ENCODE measurements around the gene OBSL1. TPM values are rescaled to one million over a fixed set of nuclear protein-coding genes. Genes with fewer than 3 reads are reported as not detected.

The OBSL1 gene
- total RNA-seq, 4 donors from 2014 or later = 37.5 to 118 (median 51.6) TPM

DNA sequence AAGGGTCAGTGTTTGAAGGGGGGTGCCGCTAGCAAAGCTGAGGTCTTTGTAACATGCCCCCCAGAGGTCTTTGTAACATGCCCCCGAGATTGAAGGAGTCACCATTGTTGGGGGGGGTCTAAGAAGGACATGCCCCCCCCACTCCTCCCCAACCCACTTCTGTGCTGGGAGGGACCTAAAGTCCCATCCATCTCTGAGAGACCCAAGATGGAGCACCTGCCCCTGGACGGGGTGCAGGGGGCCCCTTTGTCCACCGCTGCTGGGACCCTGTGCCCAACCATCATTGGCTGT, 63.0 kb downstream of the OBSL1 start:
- no peak for TF ChIP-seq CTCF (IDR thresholded peaks at IDR 0.05; ENCODE audit: low read depth)

GRCh38 chr2:219507581-219508443, 63.5 kb downstream of the OBSL1 start:
- TF ChIP-seq CTCF (IDR thresholded peaks at IDR 0.05; ENCODE audit: low read depth) = no peak

DNA sequence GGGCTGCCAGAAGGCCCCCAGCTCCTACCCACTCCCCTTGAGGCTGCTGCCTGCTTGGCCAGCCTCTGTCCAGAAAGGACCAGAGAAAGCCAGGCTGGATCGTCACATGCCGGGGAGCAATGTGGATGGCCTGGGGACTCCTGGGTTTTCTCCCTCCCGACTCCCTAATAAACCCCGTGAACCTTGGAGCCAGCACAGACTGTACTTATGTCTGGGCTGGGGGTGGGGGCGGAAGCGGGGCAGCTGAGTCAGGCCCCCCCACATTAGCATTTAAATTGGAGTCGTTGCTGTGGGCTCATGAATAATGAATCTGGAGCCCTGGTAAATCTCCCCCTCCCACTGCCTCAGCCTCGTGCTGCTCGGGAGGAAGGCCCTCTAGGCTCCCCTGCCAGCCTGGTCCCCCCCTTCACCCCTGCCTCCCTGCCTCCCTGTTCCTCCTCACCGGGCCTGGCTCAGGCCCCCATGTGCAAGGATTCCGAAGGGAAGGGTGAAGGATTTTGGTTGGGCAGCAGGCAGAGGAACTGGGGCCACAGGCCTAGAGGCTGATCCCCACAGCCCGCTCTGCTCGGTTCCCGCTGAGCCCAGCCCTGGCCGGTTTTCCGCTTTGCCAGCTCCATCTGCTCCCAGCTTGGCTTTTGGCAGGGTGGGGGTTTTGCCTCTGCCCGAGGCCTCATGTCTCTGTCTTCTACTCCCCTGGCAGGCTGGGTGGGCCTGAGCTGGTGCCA, 64.4 kb downstream of the OBSL1 start:
- TF ChIP-seq CTCF (IDR thresholded peaks at IDR 0.05; ENCODE audit: low read depth) = no peak

DNA sequence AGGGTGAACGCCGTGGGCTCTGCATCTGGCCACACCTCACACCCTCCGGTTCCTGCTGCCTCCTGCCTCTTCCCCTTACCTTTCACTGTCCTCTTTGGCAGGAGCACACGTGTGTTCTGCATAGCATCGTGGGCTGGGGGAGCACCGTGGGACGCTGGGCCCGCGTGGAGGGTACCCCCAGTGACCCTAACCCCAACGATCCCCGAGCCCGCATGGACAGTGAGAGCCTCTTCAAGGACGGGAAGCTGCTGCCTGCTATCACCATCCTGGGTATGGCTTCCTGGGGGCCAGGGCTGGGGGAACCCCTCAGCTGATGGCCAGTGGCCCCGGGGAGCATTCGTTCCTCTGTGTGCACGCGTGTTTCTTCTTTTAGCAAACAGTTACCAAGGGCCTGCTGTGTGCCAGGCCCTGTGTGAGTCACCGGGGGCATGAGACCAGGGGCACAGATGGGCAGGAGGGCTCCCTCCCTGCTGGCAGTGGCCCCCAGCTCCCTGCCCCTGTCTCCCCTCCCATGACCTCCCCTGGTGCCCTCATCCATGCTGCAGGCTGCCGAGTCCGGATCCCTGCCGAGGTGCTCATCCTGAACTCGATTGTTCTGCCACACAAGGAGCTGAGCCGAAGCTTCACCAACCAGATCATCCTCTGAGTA, 65.1 kb downstream of the OBSL1 start:
- no peak for TF ChIP-seq CTCF (IDR thresholded peaks at IDR 0.05; ENCODE audit: low read depth)

GRCh38 chr2:219505585-219505984, 65.8 kb downstream of the OBSL1 start:
- TF ChIP-seq CTCF (IDR thresholded peaks at IDR 0.05; ENCODE audit: low read depth) = no peak

GRCh38 chr2:219502618-219503017, 68.7 kb downstream of the OBSL1 start:
- TF ChIP-seq CTCF (IDR thresholded peaks at IDR 0.05; ENCODE audit: low read depth) = no peak

DNA sequence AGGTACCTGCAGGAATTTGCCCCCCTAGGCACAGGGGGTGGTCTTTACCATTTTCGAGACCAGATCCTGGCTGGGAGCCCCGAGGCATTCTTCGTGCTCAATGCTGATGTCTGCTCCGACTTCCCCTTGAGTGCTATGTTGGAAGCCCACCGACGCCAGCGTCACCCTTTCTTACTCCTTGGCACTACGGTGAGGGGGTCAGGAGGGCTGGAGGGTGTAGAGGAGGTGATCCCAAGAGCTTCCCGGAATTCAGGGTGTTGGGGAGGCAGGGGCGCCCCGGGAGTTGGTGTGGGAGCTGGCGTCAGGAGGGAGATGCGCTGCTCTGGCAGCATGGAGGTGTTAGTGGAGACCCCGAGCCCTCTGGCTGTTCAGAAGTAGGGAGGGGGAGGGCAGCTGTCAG, 69.5 kb downstream of the OBSL1 start:
- no peak for TF ChIP-seq CTCF (IDR thresholded peaks at IDR 0.05; ENCODE audit: low read depth)
